ENCODE data around the gene EXOC2.

GRCh38 chr6:493840-494239 lies 199.1 kb downstream of the EXOC2 start:
- TF ChIP-seq RBM39 (IDR thresholded peaks at IDR 0.05; ENCODE audit: low read depth, low read length, poor library complexity, severe bottlenecking) (no peak), EP300 (IDR thresholded peaks at IDR 0.05; ENCODE audit: low read depth in 2 of 2, low read length in 2 of 2) (no peak), EP300 (CRISPR knock-in tag; IDR thresholded peaks at IDR 0.05; ENCODE audit: borderline replicate concordance) (no peak), ZNF660 (CRISPR knock-in tag; IDR thresholded peaks at IDR 0.05; ENCODE audit: borderline replicate concordance, low read depth) (no peak), ADNP (CRISPR knock-in tag; IDR thresholded peaks at IDR 0.05) (no peak), STAT6 (CRISPR knock-in tag; IDR thresholded peaks at IDR 0.05; ENCODE audit: borderline replicate concordance) (no peak), BHLHE40 (IDR thresholded peaks at IDR 0.05; ENCODE audit: low read length) (no peak), ZBTB7A (CRISPR knock-in tag; IDR thresholded peaks at IDR 0.05) (no peak)

Measured in HepG2 (cell line).